Measurements from ENCODE around the gene RAB36. TPM values are rescaled to one million over a fixed set of nuclear protein-coding genes. Genes with fewer than 3 reads are reported as not detected.

Gene RAB36
- polyA plus RNA-seq, 3 donors, result 16.6 to 20.2 (median 20.0) TPM

- DNase-seq, result no peak
Observed at GRCh38 chr22:23156286-23156685, 11.0 kb downstream of the RAB36 start.

GRCh38 chr22:23157560-23158515, 12.6 kb downstream of the RAB36 start:
- no peak for DNase-seq

GRCh38 chr22:23158516-23159290, 13.4 kb downstream of the RAB36 start:
- DNase-seq, result no peak

- no peak for DNase-seq
Observed at GRCh38 chr22:23159291-23159630, 14.0 kb downstream of the RAB36 start.

- DNase-seq, result no peak
Observed at GRCh38 chr22:23161029-23161428, 15.8 kb downstream of the RAB36 start.

GRCh38 chr22:23161574-23161973, 16.3 kb downstream of the RAB36 start:
- no peak for DNase-seq

GRCh38 chr22:23163665-23164064, 18.4 kb downstream of the RAB36 start:
- no peak for DNase-seq

- no peak for DNase-seq
Observed at GRCh38 chr22:23164091-23164490, 18.8 kb downstream of the RAB36 start.

- no peak for DNase-seq
Observed at GRCh38 chr22:23166042-23166831, 21.0 kb downstream of the RAB36 start.

GRCh38 chr22:23166841-23167616, 21.8 kb downstream of the RAB36 start:
- no peak for DNase-seq

GRCh38 chr22:23168391-23169042, 23.2 kb downstream of the RAB36 start:
- no peak for DNase-seq

- DNase-seq, result no peak
Observed at GRCh38 chr22:23169043-23169406, 23.7 kb downstream of the RAB36 start.

- no peak for DNase-seq
Observed at GRCh38 chr22:23175817-23176644, 30.8 kb downstream of the RAB36 start.

GRCh38 chr22:23176645-23177027, 31.4 kb downstream of the RAB36 start:
- no peak for DNase-seq

- DNase-seq, result no peak
Observed at GRCh38 chr22:23177197-23177596, 31.9 kb downstream of the RAB36 start.

GRCh38 chr22:23178512-23179254, 33.4 kb downstream of the RAB36 start:
- DNase-seq, result no peak

- no peak for DNase-seq
Observed at GRCh38 chr22:23179381-23180299, 34.4 kb downstream of the RAB36 start.

- DNase-seq, result no peak
Observed at GRCh38 chr22:23180301-23180892, 35.1 kb downstream of the RAB36 start, which contains the start of gene BCR. TSS of gene BCR (plus strand) at chr22:23180509. CDS start at chr22:23180961, 452 bp downstream.
